ENCODE measurements around the gene CLN5. TPM values are rescaled to one million over a fixed set of nuclear protein-coding genes. Genes with fewer than 3 reads are reported as not detected.
A peak's percentile ranks its signal among the peaks of the same experiment; 100 is the strongest.

Gene CLN5
- total and polyA plus RNA-seq, 2 of the 13 experiments (the other 11 are each of a cell fraction or from before 2014, with no cell fraction given), result 10.1 to 13.7 TPM

GRCh38 chr13:76950101-76950500, 41.8 kb upstream of the CLN5 start:
- POLR2A ChIA-PET, result no interaction called here
- Histone ChIP-seq H3K4me1 (ENCODE audit: insufficient read depth, low read length) (no peaks in the 10 kb centered on the region), H4K20me1 (ENCODE audit: insufficient read depth, low read length) (no peaks in the 10 kb centered on the region), H3K9me3 (ENCODE audit: low read length) (no peaks in the 10 kb centered on the region), H3K4me3 (replicated peaks in 1 of 3; ENCODE audit: insufficient read depth in 1 of 3, low read depth in 2 of 3, low read length in 3 of 3) (no peak overlapping the region), H2AFZ (ENCODE audit: low read length) (no peak overlapping the region), H3K27ac (ENCODE audit: extremely low read length, insufficient read depth, low read length) (no peak overlapping the region), H3K36me3 (replicated peaks in 1 of 2; ENCODE audit: control insufficient read depth in 1 of 2, insufficient read depth in 2 of 2, low read length in 2 of 2) (no peaks in the 10 kb centered on the region), H3K9ac (ENCODE audit: insufficient read depth, low read depth, low read length) (no peak overlapping the region), H3K79me2 (ENCODE audit: insufficient read depth, low read length) (no peaks in the 10 kb centered on the region), H3K4me2 (ENCODE audit: low read depth, low read length) (no peak overlapping the region), H3K27me3 (ENCODE audit: control insufficient read depth in 1 of 2, insufficient read depth in 2 of 2, low read length in 2 of 2) (no peaks in the 10 kb centered on the region; a peak in 1 of 5 replicates)
- intact Hi-C loops (cut with micrococcal nuclease; ENCODE audit: unreplicated experiment) (no loop called here), in situ Hi-C loops (cut with HindIII; ENCODE audit: extremely low pct_ligation_motif_present, low pct_unique_long_range_greater_than_20kb) (no loop called here)
- BruUV-seq (replicated peaks), result no TSS peak
- CTCF ChIA-PET (ENCODE audit: low intra/inter-chr PET ratio, low total read pairs), result no interaction called here
- 0% methylated on average over 2 of the region's 2 CpGs for WGBS (ENCODE audit: low lambda C conversion rate)
- FAIRE-seq (no peak), ATAC-seq (no peak), DNase-seq (ENCODE audit: low spot score) (no peak)
- TF ChIP-seq CEBPB (IDR thresholded peaks at IDR 0.05; ENCODE audit: borderline replicate concordance, low read depth, low read length), result 0 out of 2 replicates have a peak, but pooled peaks have one; percentile 7
- no peak for TF ChIP-seq ZBTB3 (CRISPR knock-in tag; IDR thresholded peaks at IDR 0.05; ENCODE audit: borderline replicate concordance, low read depth)
- no peak for TF ChIP-seq FOXJ3 (CRISPR knock-in tag; IDR thresholded peaks at IDR 0.05; ENCODE audit: borderline replicate concordance)
- no peak for TF ChIP-seq ZNF121 (CRISPR knock-in tag; IDR thresholded peaks at IDR 0.05)

- FAIRE-seq, result no peak
- no peak for TF ChIP-seq ZNF207 (IDR thresholded peaks at IDR 0.05; ENCODE audit: borderline replicate concordance)
- TF ChIP-seq ZNF589 (CRISPR knock-in tag; conservative IDR thresholded peaks at IDR 0.05), result no peak
- no peak for TF ChIP-seq ARID2 (CRISPR knock-in tag; IDR thresholded peaks at IDR 0.05; ENCODE audit: borderline replicate concordance)
- no peak for TF ChIP-seq SP2 (CRISPR knock-in tag; IDR thresholded peaks at IDR 0.05)
- TF ChIP-seq FIP1L1 (IDR thresholded peaks at IDR 0.05; ENCODE audit: borderline replicate concordance, insufficient read depth, low read depth, low read length), result no peak
- TF ChIP-seq TOPORS (CRISPR knock-in tag; IDR thresholded peaks at IDR 0.05), result no peak
- TF ChIP-seq TFDP2 (CRISPR knock-in tag; IDR thresholded peaks at IDR 0.05), result no peak
- no peak for TF ChIP-seq ISX (CRISPR knock-in tag; conservative IDR thresholded peaks at IDR 0.05)
- TF ChIP-seq ZNF839 (CRISPR knock-in tag; IDR thresholded peaks at IDR 0.05; ENCODE audit: borderline replicate concordance), result no peak
- TF ChIP-seq TAF1 (CRISPR knock-in tag; IDR thresholded peaks at IDR 0.05), result no peak
- TF ChIP-seq ZNF552 (CRISPR knock-in tag; IDR thresholded peaks at IDR 0.05; ENCODE audit: borderline replicate concordance), result no peak
- no peak for TF ChIP-seq BCLAF1 (IDR thresholded peaks at IDR 0.05)
- no peak for TF ChIP-seq AKAP8 (CRISPR knock-in tag; IDR thresholded peaks at IDR 0.05)
Observed at GRCh38 chr13:76953968-76954367, 37.9 kb upstream of the CLN5 start.

More at GRCh38 chr13:76953968-76954367, 37.9 kb upstream of the CLN5 start:
- Histone ChIP-seq H2AFZ (ENCODE audit: low read length) (no peak overlapping the region), H3K27me3 (ENCODE audit: control insufficient read depth in 1 of 2, insufficient read depth in 2 of 2, low read length in 2 of 2) (no peaks in the 10 kb centered on the region; a peak in 1 of 5 replicates), H3K4me1 (ENCODE audit: insufficient read depth, low read length) (no peaks in the 10 kb centered on the region), H3K4me2 (ENCODE audit: low read depth, low read length) (no peak overlapping the region), H3K79me2 (ENCODE audit: insufficient read depth, low read length) (no peaks in the 10 kb centered on the region), H3K4me3 (replicated peaks in 1 of 3; ENCODE audit: insufficient read depth in 1 of 3, low read depth in 2 of 3, low read length in 3 of 3) (no peak overlapping the region), H3K9me3 (ENCODE audit: low read length) (peaks cover 2% of the 10 kb centered on the region; the same call in 1 of the 2 replicates), H3K27ac (ENCODE audit: extremely low read length, insufficient read depth, low read length) (no peak overlapping the region), H4K20me1 (ENCODE audit: insufficient read depth, low read length) (no peaks in the 10 kb centered on the region), H3K9ac (ENCODE audit: insufficient read depth, low read depth, low read length) (no peak overlapping the region), H3K36me3 (replicated peaks in 1 of 2; ENCODE audit: control insufficient read depth in 1 of 2, insufficient read depth in 2 of 2, low read length in 2 of 2) (no peaks in the 10 kb centered on the region)
- ATAC-seq (no peak), DNase-seq (ENCODE audit: low spot score) (no peak)
- CTCF ChIA-PET (ENCODE audit: low intra/inter-chr PET ratio, low total read pairs), result no interaction called here
- no TSS peak for BruUV-seq (replicated peaks)
- 3% methylated on average over 3 of the region's 3 CpGs for WGBS (ENCODE audit: low lambda C conversion rate)
- in situ Hi-C loops (cut with HindIII; ENCODE audit: extremely low pct_ligation_motif_present, low pct_unique_long_range_greater_than_20kb), result no loop called here
- POLR2A ChIA-PET, result no interaction called here
- intact Hi-C loops (cut with micrococcal nuclease; ENCODE audit: unreplicated experiment), result no loop called here

Data from HepG2 (cell line).